Astrocyte of the spinal cord (primary cell): ENCODE results near the gene TBL2.

Experiments used
- DNase-seq: peaks from one replicate; pipeline ENCODE4 v3.0.0; 2011; ENCODE audit warnings: low read depth, low spot score
- H3K4me3 ChIP-seq: 2 replicates; pipeline ENCODE4 v1.5.1; 2011; ENCODE audit warnings: low read depth, mild to moderate bottlenecking, low read length, moderate library complexity
- in situ Hi-C: cut with HindIII; loops from 2 replicates; pipeline ENCODE4 v1.10.0; 2017; ENCODE audit warnings: low sequenced_read_pairs
- TF ChIP-seq, protein P1 (sequence below): IDR thresholded peaks from 2 replicates; pipeline ENCODE4 v1.5.1; 2012; ENCODE audit warnings: low read depth, mild to moderate bottlenecking, low read length, inconsistent platforms

The TBL2 gene

DNA sequence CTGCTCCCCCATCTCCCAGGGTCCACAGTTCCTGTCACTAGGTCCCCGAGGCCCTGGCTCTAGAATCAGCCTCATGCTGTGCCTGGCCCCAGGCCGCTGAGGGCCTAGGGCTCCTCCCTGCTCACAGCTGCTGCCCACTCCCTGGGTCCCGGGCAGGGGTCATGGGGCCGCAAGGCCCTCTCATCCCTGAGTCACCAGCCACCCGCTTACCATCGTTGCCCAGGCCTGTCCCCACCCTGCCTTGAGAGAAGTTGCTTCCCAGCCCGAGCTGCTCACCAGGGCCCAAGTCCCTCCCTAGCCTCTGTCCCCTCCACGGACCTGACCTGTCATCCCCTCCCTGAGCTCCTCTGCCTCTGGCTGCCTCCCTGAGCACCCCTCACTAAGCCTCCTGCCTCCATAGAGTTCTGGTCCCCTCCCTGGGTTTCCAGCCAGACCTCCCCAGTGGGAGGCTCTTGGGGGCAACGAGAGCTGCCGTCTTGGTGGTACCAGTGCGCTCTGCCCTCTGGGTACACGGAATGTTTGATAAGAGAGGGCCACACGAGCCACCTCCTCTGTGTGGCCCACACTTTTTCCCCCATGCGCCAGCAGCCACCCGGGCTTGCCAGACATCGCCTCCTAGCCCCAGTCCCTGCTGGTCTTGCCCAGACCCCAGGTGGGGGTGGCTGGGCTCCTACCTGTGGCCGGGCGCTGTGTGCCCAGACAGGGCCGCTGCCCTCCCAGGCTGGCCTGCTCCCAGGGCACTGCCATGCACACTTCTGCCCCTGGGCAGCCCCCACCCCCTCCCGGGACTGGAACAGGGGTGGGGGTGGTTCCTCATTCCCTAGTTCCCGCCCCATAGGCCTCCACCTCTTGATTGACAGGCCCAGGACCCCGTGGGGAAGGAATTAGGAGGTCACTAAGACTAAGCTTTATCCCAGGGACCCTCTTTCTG lies 24.6 kb upstream of the TBL2 start:
- in situ Hi-C loops = no loop called here
- no peak for DNase-seq
- TF ChIP-seq, protein P1, sequence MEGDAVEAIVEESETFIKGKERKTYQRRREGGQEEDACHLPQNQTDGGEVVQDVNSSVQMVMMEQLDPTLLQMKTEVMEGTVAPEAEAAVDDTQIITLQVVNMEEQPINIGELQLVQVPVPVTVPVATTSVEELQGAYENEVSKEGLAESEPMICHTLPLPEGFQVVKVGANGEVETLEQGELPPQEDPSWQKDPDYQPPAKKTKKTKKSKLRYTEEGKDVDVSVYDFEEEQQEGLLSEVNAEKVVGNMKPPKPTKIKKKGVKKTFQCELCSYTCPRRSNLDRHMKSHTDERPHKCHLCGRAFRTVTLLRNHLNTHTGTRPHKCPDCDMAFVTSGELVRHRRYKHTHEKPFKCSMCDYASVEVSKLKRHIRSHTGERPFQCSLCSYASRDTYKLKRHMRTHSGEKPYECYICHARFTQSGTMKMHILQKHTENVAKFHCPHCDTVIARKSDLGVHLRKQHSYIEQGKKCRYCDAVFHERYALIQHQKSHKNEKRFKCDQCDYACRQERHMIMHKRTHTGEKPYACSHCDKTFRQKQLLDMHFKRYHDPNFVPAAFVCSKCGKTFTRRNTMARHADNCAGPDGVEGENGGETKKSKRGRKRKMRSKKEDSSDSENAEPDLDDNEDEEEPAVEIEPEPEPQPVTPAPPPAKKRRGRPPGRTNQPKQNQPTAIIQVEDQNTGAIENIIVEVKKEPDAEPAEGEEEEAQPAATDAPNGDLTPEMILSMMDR = no peak

DNA sequence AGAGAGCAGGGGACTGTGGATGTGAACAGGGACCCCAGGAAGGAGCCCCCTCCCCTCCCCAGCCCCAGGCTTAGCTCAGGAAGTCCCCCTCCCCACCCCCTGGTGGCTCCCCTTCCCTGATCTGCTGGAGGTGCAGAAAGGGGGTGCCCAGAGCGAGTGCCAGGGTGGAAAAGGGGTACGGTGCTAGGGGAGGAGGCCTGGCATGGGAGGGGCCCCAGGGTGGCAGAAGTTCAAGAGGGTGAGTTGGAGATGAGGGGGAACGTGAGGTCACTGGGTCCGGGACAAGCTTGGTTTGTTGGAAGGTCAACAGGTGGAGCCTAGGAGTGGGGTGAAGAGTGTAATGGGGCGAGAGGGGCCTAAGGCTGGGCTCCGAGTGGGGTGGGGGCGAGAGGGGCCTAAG lies 21.5 kb upstream of the TBL2 start:
- in situ Hi-C loops = no loop called here
- no peak overlapping the region for H3K4me3 ChIP-seq
- DNase-seq = no peak
- TF ChIP-seq, protein P1 = no peak

More for the DNA sequence above, 24.6 kb upstream of the TBL2 start:
- H3K4me3 ChIP-seq = no peak overlapping the region

DNA sequence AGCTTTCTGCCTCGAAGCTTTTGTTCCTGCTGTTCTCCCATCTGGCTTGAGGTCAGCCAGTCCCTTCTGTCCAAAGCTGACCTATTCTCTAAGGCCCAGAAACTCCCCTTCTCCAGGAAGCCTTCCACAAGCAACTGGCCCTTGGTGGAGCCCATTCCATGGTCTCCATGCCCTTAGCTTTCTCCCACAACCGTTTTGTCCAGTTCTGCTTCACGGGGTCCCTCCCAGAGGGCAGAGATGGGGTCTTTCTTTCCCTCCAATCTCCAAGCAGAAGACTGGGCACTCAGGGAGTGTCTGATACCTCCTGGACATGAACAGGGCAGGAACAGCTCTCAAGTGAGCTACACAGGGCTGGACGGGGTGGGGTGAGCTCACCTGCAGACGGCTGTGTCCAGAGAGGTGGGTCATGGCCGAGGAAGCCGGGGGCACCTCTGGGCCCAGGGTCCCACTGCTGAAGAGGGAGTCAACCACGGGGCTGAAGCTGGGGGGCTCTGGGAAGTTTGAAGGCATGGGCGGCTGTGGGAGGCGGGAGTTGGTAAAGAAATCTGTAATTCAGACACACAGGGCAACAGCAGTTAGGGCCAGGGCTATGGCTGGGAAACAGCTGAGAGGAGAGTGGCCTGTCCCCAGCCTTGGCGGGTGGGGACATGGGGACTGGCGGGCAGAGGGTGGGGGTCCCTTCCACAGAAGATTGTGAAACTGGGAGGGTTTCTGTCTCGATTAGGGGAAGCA lies 20.9 kb upstream of the TBL2 start:
- no peak overlapping the region for H3K4me3 ChIP-seq
- in situ Hi-C loops = no loop called here
- TF ChIP-seq, protein P1 = no peak
- DNase-seq = no peak

DNA sequence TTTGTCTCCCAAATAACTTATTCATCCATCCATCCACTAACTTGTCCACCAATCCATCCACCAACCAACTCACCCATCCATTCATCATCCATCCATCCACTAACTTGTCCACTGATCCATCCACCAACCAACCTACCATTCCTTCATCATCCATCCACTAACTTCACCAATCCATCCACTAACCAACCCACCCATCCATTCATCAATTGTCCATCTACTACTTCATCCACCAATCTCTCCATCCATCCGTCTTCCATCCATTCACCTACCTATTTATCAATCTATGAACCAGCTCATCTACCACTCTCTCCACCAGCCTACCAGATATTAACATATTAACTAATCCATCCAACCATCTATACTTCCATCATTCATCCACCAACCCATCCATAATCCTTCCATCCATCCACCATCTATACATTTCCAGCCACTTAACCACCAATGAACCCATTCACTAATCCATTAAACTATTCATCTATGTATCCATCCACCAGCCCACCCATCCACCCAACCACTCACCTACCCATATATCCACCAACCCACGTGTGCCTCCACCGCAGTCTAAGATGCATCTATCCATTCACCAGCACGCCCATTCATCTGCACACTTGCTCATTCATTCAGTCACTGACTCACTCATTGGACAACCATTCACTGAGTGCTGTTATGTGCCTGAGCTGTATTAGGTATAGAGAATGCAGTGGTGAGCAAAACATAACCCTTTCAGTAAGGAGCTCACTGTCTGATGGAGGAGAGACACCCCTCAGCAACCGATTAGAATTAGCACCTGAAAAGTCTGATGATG lies 19.8 kb upstream of the TBL2 start:
- TF ChIP-seq, protein P1 = no peak
- no peak for DNase-seq
- in situ Hi-C loops = no loop called here
- no peak overlapping the region for H3K4me3 ChIP-seq

DNA sequence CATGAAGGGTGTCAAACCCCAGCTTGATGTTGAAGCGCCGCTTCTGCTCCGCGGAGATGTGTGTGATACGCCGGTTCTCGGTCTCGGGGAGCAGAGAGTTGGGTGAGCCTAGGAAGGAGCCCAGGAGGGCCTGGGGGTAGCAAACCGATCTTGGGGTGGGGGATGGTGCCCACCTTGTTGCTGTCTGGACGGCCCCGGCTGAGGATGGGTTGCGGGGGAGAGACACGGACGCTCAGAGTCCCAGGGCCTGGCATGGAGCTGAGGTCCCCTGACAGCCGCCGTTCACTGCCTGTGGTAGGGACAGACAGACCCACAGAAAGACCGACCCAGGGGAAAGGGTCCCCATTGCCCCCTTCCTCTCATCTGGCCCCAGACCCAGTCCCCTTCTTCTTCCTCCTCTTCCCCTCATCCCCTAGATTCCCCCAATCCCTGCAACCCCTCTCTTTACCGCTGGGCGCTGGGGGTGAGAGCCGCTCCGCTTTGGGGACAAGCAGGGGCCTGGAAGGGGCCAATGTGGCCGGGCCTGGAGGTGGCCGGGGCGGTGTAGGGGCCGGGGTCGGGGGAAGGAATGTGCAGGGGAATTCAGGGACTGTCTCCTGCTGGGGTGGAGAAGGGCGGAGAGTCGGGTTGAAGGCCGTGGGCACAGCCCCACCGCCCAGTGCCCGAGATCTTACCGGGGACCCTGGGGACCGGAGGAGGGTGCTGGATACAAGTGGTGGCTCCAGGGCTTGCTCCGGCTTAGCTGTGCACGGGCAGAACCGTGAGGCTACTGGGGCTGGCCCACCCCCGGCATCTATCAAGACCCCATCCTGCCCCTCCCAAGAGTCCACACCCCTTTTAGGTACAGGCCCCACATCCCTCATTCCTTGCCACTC lies 18.0 kb upstream of the TBL2 start:
- H3K4me3 ChIP-seq = no peak overlapping the region
- TF ChIP-seq, protein P1 = no peak
- in situ Hi-C loops = no loop called here
- no peak for DNase-seq
